Sigmoid colon (tissue), 7 donors: ENCODE measurements around the gene CRYGN. TPM values are rescaled to one million over a fixed set of nuclear protein-coding genes. Genes with fewer than 3 reads are reported as not detected.

ENCODE experiments used
- DNase-seq: peaks from one replicate; pipeline ENCODE4 v3.0.0-alpha.2; 2019
- H3K27ac ChIP-seq, 4 donors: fragments of 200-600 bp; sonication (generic); one replicate each; pipeline ENCODE4 v1.5.1; 2016 to 2019; ENCODE audit warnings: mild to moderate bottlenecking in 1 of 4
- H3K27me3 ChIP-seq, 3 donors: fragments of 200-600 bp; sonication (generic); one replicate each; pipeline ENCODE4 v1.5.1; 2019; ENCODE audit warnings: mild to moderate bottlenecking in 1 of 3
- H3K36me3 ChIP-seq, 4 donors: fragments of 200-600 bp; sonication (generic); one replicate each; pipeline ENCODE4 v1.5.1; 2016 to 2019
- H3K4me1 ChIP-seq, 4 donors: fragments of 200-600 bp; sonication (generic); one replicate each; pipeline ENCODE4 v1.5.1; 2017 to 2019
- H3K4me3 ChIP-seq, 4 donors: fragments of 200-600 bp; sonication (generic); one replicate each; pipeline ENCODE4 v1.5.1; 2017 to 2019; ENCODE audit warnings: mild to moderate bottlenecking in 2 of 4, moderate library complexity in 1 of 4
- H3K9me3 ChIP-seq, 4 donors: fragments of 200-600 bp in 3 of 4; sonication (generic) in 3 of 4; one replicate each; pipeline versions ENCODE4 v1.5.1 to v1.6.1; 2013 to 2019
- CTCF ChIP-seq, 4 experiments: fragments of 450-650 bp in 3 of 4; fragments of 200-600 bp in 1 of 4; IDR thresholded peaks; one replicate each; pipeline ENCODE4 v1.5.1; 2016 to 2019; ENCODE audit warnings: antibody characterized with exemption in 4 of 4, mild to moderate bottlenecking in 3 of 4, moderate library complexity in 2 of 4
- EP300 ChIP-seq, 4 donors: sonication (generic); formaldehyde crosslinking; IDR thresholded peaks; one replicate each; pipeline ENCODE4 v1.6.1; 2017; ENCODE audit warnings: antibody characterized with exemption in 4 of 4
- POLR2A ChIP-seq, 2 donors: fragments of 450-650 bp; IDR thresholded peaks; one replicate each; pipeline ENCODE4 v1.6.1; 2016; ENCODE audit warnings: antibody characterized with exemption in 2 of 2, mild to moderate bottlenecking in 2 of 2, moderate library complexity in 2 of 2
- POLR2AphosphoS5 ChIP-seq, 4 donors: sonication (generic); formaldehyde crosslinking; IDR thresholded peaks; one replicate each; pipeline ENCODE4 v1.6.1; 2017; ENCODE audit warnings: antibody characterized with exemption in 4 of 4
- whole genome bisulfite sequencing, 2 donors: extraction: QIAGEN DNeasy Blood & Tissue Kit; methylation state at CpG; one replicate each; pipeline ENCODE4 v1.1.7; 2013; 5-methylcytosine and 5-hydroxymethylcytosine counted together
- intact Hi-C: fragments of 100-400 bp; cut with DNase I; formaldehyde crosslinking; loops from one replicate; pipeline ENCODE4 v1.15.1; 2023
- polyA plus RNA-seq, 3 donors: library from polyadenylated mRNA; stranded (reverse); fragments of 200-250 nt; gene quantifications; one replicate each; pipeline ENCODE4 v1.2.3, GENCODE V29; 2013
- total RNA-seq, 4 donors: library from RNA; depleted of rRNA; stranded (reverse); fragments of >200 nt; gene quantifications; one replicate each; pipeline ENCODE4 v1.1.0, GENCODE V29; 2016
- donor health status: healthy with polysubstance abuse.
- donor health status: Bipolar disorder and iron deficiency.
- donor health status: healthy.

The CRYGN gene
- total and polyA plus RNA-seq, 7 donors: 0.17 to 1.8 (median 0.99) TPM; not detected in 3

GRCh38 chr7:151396328-151396970, 43.5 kb downstream of the CRYGN start:
- Histone ChIP-seq H3K4me1 (no peaks in the 10 kb centered on the region), H3K27me3 (peaks cover 0 to 6% (median 0%) of the 10 kb centered on the region in 3 donors), H3K36me3 (no peaks in the 10 kb centered on the region), H3K9me3 (no peaks in the 10 kb centered on the region), H3K4me3 (no peak overlapping the region), H3K27ac (no peak overlapping the region)
- DNase-seq: no peak
- TF ChIP-seq POLR2A (IDR thresholded peaks at IDR 0.05) (no peak), CTCF (IDR thresholded peaks at IDR 0.05) (no peak), POLR2AphosphoS5 (IDR thresholded peaks at IDR 0.05) (no peak), EP300 (IDR thresholded peaks at IDR 0.05) (no peak)
- intact Hi-C loops: no loop called here
- WGBS, 2 donors: 90 to 93% methylated on average over 10 of the region's 10 CpGs

GRCh38 chr7:151395036-151395367, 44.9 kb downstream of the CRYGN start:
- no peak overlapping the region for H3K27ac ChIP-seq
- intact Hi-C loops: no loop called here
- H3K4me1 ChIP-seq: no peaks in the 10 kb centered on the region
- DNase-seq: peak; percentile 56
- peaks cover 0 to 6% (median 0%) of the 10 kb centered on the region in 3 donors for H3K27me3 ChIP-seq
- TF ChIP-seq EP300 (IDR thresholded peaks at IDR 0.05): no peak
- TF ChIP-seq POLR2AphosphoS5 (IDR thresholded peaks at IDR 0.05): no peak
- no peak for TF ChIP-seq POLR2A (IDR thresholded peaks at IDR 0.05)
- no peak overlapping the region for H3K4me3 ChIP-seq
- 65 to 87% methylated on average over 13 of the region's 13 CpGs for WGBS, 2 donors
- H3K9me3 ChIP-seq: no peaks in the 10 kb centered on the region
- H3K36me3 ChIP-seq: no peaks in the 10 kb centered on the region

- Histone ChIP-seq H3K4me1 (no peaks in the 10 kb centered on the region), H3K27ac (no peak overlapping the region), H3K36me3 (no peaks in the 10 kb centered on the region), H3K9me3 (no peaks in the 10 kb centered on the region), H3K4me3 (no peak overlapping the region), H3K27me3 (peaks cover 0 to 6% (median 0%) of the 10 kb centered on the region in 3 donors)
- TF ChIP-seq POLR2AphosphoS5 (IDR thresholded peaks at IDR 0.05) (no peak), CTCF (IDR thresholded peaks at IDR 0.05) (no peak), POLR2A (IDR thresholded peaks at IDR 0.05) (no peak), EP300 (IDR thresholded peaks at IDR 0.05) (no peak)
- intact Hi-C loops: no loop called here
- DNase-seq: peak; percentile 57
- 87 to 94% methylated on average over 35 of the region's 35 CpGs for WGBS, 2 donors
Measured at GRCh38 chr7:151394076-151395035, 45.6 kb downstream of the CRYGN start.

GRCh38 chr7:151393031-151393977, 46.6 kb downstream of the CRYGN start:
- intact Hi-C loops: no loop called here
- no peak overlapping the region for H3K4me3 ChIP-seq
- WGBS, 2 donors: 70 to 78% methylated on average over 31 of the region's 31 CpGs
- no peak overlapping the region for H3K27ac ChIP-seq
- H3K4me1 ChIP-seq: no peaks in the 10 kb centered on the region
- H3K9me3 ChIP-seq: no peaks in the 10 kb centered on the region
- no peaks in the 10 kb centered on the region for H3K36me3 ChIP-seq
- TF ChIP-seq CTCF (IDR thresholded peaks at IDR 0.05): no peak
- TF ChIP-seq POLR2A (IDR thresholded peaks at IDR 0.05): no peak
- TF ChIP-seq POLR2AphosphoS5 (IDR thresholded peaks at IDR 0.05): no peak
- no peak for TF ChIP-seq EP300 (IDR thresholded peaks at IDR 0.05)
- peaks cover 0 to 6% (median 0%) of the 10 kb centered on the region in 3 donors for H3K27me3 ChIP-seq
- DNase-seq: no peak
